ENCODE measurements around the gene CD163L1.

DNA sequence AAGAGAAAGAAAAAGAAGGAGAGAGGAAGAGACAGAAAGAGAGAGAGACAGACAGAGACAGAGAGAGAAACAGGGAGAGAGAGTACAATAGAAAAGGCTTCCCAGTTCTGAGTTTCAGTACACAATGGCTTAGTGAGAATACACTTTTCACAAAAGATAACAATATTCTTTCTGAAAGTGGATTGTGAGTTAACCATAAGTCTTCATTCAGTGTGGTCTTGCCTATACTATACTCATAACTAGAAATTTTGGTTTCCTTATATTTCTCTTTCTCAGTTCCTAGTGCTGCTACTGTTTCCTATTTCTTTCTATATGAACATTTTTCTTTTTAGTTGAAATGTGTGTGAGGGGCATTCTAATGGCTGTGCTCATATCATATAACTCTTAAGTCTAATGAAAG is 9.3 kb downstream of the CD163L1 start:
- no peak for TF ChIP-seq EZH2 (IDR thresholded peaks at IDR 0.05)
- no peak for TF ChIP-seq CTCF (IDR thresholded peaks at IDR 0.05)
- no peak for TF ChIP-seq EZH2phosphoT487 (IDR thresholded peaks at IDR 0.05)

All from neural progenitor cell (in vitro differentiated cells).